ENCODE data around the gene RB1.

DNA sequence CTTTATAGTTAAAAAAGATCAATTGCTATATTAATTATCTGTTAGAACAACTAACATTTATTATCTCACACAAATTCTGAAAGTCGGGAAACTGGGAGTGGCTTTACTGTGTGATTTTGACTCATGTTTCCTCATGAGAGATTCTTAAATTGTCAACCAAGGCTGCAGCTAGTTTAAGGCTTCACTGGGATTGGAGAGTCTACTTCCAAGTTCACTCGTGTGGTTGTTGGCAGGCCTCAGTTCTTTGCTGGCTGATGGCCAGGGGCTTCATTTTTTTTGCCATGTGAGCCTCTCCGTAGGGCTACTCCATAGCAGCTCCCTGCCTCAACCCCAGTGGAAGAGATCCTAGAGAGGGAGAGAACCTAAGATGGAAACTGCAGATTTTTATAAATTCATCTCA is 133.8 kb downstream of the RB1 start:
- TF ChIP-seq, protein P1, sequence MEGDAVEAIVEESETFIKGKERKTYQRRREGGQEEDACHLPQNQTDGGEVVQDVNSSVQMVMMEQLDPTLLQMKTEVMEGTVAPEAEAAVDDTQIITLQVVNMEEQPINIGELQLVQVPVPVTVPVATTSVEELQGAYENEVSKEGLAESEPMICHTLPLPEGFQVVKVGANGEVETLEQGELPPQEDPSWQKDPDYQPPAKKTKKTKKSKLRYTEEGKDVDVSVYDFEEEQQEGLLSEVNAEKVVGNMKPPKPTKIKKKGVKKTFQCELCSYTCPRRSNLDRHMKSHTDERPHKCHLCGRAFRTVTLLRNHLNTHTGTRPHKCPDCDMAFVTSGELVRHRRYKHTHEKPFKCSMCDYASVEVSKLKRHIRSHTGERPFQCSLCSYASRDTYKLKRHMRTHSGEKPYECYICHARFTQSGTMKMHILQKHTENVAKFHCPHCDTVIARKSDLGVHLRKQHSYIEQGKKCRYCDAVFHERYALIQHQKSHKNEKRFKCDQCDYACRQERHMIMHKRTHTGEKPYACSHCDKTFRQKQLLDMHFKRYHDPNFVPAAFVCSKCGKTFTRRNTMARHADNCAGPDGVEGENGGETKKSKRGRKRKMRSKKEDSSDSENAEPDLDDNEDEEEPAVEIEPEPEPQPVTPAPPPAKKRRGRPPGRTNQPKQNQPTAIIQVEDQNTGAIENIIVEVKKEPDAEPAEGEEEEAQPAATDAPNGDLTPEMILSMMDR (conservative IDR thresholded peaks at IDR 0.05; ENCODE audit: low read length) = no peak
- TF ChIP-seq EZH2phosphoT487 (IDR thresholded peaks at IDR 0.05; ENCODE audit: borderline replicate concordance, low read depth, low read length) = no peak

All from OCI-LY7 (cell line).